ENCODE data around the gene ZCWPW1.

DNA sequence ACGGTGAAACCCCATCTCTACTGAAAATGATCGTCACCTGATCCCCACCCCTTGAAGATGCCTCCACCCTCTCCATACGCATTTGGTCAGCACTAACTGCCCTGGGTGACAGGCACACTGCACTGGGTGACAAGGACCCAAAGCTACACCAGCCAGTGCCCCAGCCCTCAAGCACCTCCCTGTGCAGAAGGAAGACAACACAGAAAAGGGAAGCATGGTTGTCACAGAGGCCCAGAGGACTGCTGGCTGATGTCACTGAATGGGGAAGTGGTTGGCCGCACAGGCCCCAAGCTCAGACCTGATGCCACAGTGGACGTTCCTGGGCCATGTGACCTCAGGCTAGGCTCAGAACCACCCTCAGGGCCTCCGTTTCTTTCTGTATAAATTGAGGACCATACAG lies 59.4 kb downstream of the ZCWPW1 start:
- no peak for TF ChIP-seq SRF (IDR thresholded peaks at IDR 0.05; ENCODE audit: low read depth, low read length)
- no peak for TF ChIP-seq ZNF274 (IDR thresholded peaks at IDR 0.05; ENCODE audit: borderline replicate concordance, extremely low read depth, low read length)
- no peak for TF ChIP-seq TAF1 (IDR thresholded peaks at IDR 0.05; ENCODE audit: low read depth, low read length)
- TF ChIP-seq, protein P1, sequence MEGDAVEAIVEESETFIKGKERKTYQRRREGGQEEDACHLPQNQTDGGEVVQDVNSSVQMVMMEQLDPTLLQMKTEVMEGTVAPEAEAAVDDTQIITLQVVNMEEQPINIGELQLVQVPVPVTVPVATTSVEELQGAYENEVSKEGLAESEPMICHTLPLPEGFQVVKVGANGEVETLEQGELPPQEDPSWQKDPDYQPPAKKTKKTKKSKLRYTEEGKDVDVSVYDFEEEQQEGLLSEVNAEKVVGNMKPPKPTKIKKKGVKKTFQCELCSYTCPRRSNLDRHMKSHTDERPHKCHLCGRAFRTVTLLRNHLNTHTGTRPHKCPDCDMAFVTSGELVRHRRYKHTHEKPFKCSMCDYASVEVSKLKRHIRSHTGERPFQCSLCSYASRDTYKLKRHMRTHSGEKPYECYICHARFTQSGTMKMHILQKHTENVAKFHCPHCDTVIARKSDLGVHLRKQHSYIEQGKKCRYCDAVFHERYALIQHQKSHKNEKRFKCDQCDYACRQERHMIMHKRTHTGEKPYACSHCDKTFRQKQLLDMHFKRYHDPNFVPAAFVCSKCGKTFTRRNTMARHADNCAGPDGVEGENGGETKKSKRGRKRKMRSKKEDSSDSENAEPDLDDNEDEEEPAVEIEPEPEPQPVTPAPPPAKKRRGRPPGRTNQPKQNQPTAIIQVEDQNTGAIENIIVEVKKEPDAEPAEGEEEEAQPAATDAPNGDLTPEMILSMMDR (IDR thresholded peaks at IDR 0.05; ENCODE audit: control extremely low read depth in 1 of 3, insufficient read depth in 1 of 3, low read depth in 1 of 3, low read length in 3 of 3) = no peak
- peak in 1 of 2 experiments; percentile 47; a peak in 1 of 3 replicates for TF ChIP-seq POLR2A (IDR thresholded peaks at IDR 0.05; ENCODE audit: control extremely low read depth in 1 of 2, low read depth in 2 of 2, low read length in 2 of 2)
- TF ChIP-seq RAD21 (IDR thresholded peaks at IDR 0.05 in 1 of 2, conservative IDR thresholded peaks at IDR 0.05 in 1 of 2; ENCODE audit: low read depth in 2 of 2, low read length in 2 of 2) = no peak
- TF ChIP-seq, protein P2, sequence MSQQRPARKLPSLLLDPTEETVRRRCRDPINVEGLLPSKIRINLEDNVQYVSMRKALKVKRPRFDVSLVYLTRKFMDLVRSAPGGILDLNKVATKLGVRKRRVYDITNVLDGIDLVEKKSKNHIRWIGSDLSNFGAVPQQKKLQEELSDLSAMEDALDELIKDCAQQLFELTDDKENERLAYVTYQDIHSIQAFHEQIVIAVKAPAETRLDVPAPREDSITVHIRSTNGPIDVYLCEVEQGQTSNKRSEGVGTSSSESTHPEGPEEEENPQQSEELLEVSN (IDR thresholded peaks at IDR 0.05) = no peak
- TF ChIP-seq RFX5 (IDR thresholded peaks at IDR 0.05; ENCODE audit: borderline replicate concordance, low read depth, low read length) = no peak
- no peak for TF ChIP-seq SIX5 (IDR thresholded peaks at IDR 0.05; ENCODE audit: low read depth, low read length)
- TF ChIP-seq POLR2AphosphoS5 (IDR thresholded peaks at IDR 0.05; ENCODE audit: low read depth, low read length) = peak; percentile 41; the same call in 1 of the 2 replicates
- TF ChIP-seq JUN (IDR thresholded peaks at IDR 0.05; ENCODE audit: low read depth, low read length) = no peak
- TF ChIP-seq, protein P3, sequence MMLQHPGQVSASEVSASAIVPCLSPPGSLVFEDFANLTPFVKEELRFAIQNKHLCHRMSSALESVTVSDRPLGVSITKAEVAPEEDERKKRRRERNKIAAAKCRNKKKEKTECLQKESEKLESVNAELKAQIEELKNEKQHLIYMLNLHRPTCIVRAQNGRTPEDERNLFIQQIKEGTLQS (IDR thresholded peaks at IDR 0.05; ENCODE audit: insufficient read depth, low read depth, low read length) = no peak
- no peak for TF ChIP-seq EZH2 (IDR thresholded peaks at IDR 0.05; ENCODE audit: low read depth, low read length, severe bottlenecking)
- TF ChIP-seq NANOG (IDR thresholded peaks at IDR 0.05; ENCODE audit: insufficient read depth, low read depth, low read length, poor library complexity, severe bottlenecking) = no peak
